ENCODE measurements around the gene ALDOB. TPM values are rescaled to one million over a fixed set of nuclear protein-coding genes. Genes with fewer than 3 reads are reported as not detected.

Gene ALDOB
- total RNA-seq, 1 donor from 2014 or later, result not detected

DNA sequence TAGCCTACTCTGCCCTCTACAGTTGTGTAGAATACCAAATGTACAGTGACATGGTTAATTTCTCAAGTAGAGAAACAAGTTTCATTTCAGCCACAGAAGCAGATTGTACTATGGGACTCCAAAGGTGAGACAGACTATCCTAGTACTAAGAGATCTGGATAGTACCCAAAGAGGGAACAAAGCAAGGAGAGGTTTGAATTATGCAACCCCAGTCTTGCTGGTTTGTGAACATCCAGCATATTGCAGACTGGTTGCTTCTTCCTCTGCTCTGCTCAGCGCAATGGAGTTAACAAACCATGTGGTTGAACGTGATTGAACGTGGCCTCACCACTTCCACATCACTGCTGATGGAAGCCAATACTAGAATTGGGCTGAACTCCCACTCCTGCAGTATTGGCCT, 43.3 kb upstream of the ALDOB start:
- no peak for TF ChIP-seq CTCF (IDR thresholded peaks at IDR 0.05; ENCODE audit: insufficient read depth, low read length, severe bottlenecking)
- DNase-seq (ENCODE audit: low read depth) (peak; percentile 52), FAIRE-seq (no peak)
- H3K27me3 ChIP-seq (ENCODE audit: control insufficient read depth, insufficient read depth, low read length), result no peaks in the 10 kb centered on the region
- H3K36me3 ChIP-seq (ENCODE audit: control insufficient read depth, insufficient read depth, low read length), result peaks cover 17% of the 10 kb centered on the region
- no peak overlapping the region for H3K4me3 ChIP-seq (ENCODE audit: low read depth, low read length)

GRCh38 chr9:101478444-101478843, 42.9 kb upstream of the ALDOB start:
- Histone ChIP-seq H3K4me3 (ENCODE audit: low read depth, low read length) (no peak overlapping the region), H3K36me3 (ENCODE audit: control insufficient read depth, insufficient read depth, low read length) (peaks cover 20% of the 10 kb centered on the region), H3K27me3 (ENCODE audit: control insufficient read depth, insufficient read depth, low read length) (no peaks in the 10 kb centered on the region)
- DNase-seq (ENCODE audit: low read depth) (no peak), FAIRE-seq (no peak)
- TF ChIP-seq CTCF (IDR thresholded peaks at IDR 0.05; ENCODE audit: insufficient read depth, low read length, severe bottlenecking), result peak; percentile 27

DNA sequence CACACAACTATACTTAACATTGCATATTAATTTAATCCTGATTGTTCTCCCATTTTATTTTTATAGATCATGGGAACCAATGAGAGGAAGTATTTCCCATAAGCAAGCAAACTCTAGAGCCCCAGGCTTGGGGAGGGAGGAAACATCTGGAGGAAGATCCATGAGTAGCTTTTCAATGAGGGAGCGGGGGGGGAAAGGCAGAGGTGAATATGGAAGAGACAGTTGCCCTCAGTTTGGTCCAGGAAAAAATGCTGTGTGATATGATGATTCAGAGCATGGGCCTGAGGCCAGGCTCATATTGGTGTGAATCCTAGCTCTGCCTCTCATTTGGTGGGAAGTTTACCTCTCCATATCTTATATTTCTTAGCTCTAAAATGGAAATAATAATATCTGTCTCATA, 42.2 kb upstream of the ALDOB start:
- DNase-seq (ENCODE audit: low read depth) (peak; percentile 54), FAIRE-seq (no peak)
- TF ChIP-seq CTCF (IDR thresholded peaks at IDR 0.05; ENCODE audit: insufficient read depth, low read length, severe bottlenecking), result no peak
- no peaks in the 10 kb centered on the region for H3K27me3 ChIP-seq (ENCODE audit: control insufficient read depth, insufficient read depth, low read length)
- H3K4me3 ChIP-seq (ENCODE audit: low read depth, low read length), result no peak overlapping the region
- H3K36me3 ChIP-seq (ENCODE audit: control insufficient read depth, insufficient read depth, low read length), result peaks cover 21% of the 10 kb centered on the region

DNA sequence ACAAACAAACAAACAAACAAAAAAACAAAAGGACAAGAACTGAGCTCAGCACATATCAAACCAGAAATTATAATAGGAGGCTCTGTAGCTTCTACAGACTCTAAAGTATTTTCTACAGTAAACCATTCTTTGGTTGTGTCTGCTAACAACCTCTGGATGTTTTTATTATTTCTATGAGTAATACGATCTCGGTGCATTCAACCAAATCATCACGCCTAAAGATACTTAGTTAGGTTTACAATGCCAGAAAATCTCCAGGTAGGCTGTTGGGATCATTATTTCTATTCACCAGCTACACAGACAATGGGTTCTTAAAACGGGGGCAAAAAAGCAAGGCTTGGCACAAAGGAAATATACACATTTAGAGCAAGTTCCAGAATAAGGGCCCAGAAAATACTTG, 41.6 kb upstream of the ALDOB start:
- no peak for FAIRE-seq
- TF ChIP-seq CTCF (IDR thresholded peaks at IDR 0.05; ENCODE audit: insufficient read depth, low read length, severe bottlenecking), result no peak
- DNase-seq (ENCODE audit: low read depth), result peak; percentile 18
- Histone ChIP-seq H3K4me3 (ENCODE audit: low read depth, low read length) (no peak overlapping the region), H3K27me3 (ENCODE audit: control insufficient read depth, insufficient read depth, low read length) (no peaks in the 10 kb centered on the region), H3K36me3 (ENCODE audit: control insufficient read depth, insufficient read depth, low read length) (peaks cover 21% of the 10 kb centered on the region)

DNA sequence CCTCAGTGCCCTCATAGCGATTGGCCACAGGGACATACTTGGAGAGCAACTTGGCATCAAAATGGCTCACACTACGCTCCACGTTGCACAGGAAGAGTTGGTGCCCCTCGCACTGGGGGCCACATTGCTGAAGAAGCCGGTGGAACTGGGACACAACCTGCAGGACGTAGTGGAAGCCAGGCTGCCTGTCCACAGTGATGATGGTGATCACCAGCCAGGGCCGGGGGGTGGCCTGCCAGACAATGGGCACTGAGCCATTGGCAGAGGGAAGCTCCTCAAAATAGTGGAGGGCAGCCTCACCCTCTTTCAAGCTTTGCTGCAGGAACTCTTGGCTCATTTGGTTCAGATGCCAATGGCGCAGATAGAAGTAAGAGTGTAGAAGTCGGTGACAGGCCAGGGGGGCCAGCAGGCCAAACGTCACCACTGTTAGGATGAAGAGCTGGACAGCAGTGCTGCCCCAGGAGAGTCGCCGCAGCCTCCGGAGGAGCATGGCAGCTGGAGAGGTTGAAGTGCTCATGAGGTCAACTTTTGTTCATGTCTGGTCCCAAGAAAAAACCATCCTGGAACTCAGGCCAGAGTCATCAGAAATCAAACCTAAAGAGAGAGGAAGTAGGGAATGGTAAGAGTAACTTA, 41.1 kb upstream of the ALDOB start:
- TF ChIP-seq CTCF (IDR thresholded peaks at IDR 0.05; ENCODE audit: insufficient read depth, low read length, severe bottlenecking), result no peak
- Histone ChIP-seq H3K4me3 (ENCODE audit: low read depth, low read length) (no peak overlapping the region), H3K27me3 (ENCODE audit: control insufficient read depth, insufficient read depth, low read length) (no peaks in the 10 kb centered on the region), H3K36me3 (ENCODE audit: control insufficient read depth, insufficient read depth, low read length) (peaks cover 21% of the 10 kb centered on the region)
- DNase-seq (ENCODE audit: low read depth) (no peak), FAIRE-seq (no peak)

GRCh38 chr9:101472891-101473290, 37.3 kb upstream of the ALDOB start:
- FAIRE-seq (no peak), DNase-seq (ENCODE audit: low read depth) (no peak)
- no peaks in the 10 kb centered on the region for H3K27me3 ChIP-seq (ENCODE audit: control insufficient read depth, insufficient read depth, low read length)
- H3K36me3 ChIP-seq (ENCODE audit: control insufficient read depth, insufficient read depth, low read length), result peaks cover 21% of the 10 kb centered on the region
- no peak overlapping the region for H3K4me3 ChIP-seq (ENCODE audit: low read depth, low read length)
- TF ChIP-seq CTCF (IDR thresholded peaks at IDR 0.05; ENCODE audit: insufficient read depth, low read length, severe bottlenecking), result no peak

Measured in bronchial epithelial cell (primary cell).